KOPT-K1 (cell line): ENCODE data around the gene JUP.
A peak's percentile ranks its signal among the peaks of the same experiment; 100 is the strongest.

Experiments used
- H3K27ac ChIP-seq: fragments of 200-600 bp; sonication (generic); 2 replicates; pipeline ENCODE4 v1.5.1; 2016; ENCODE audit warnings: antibody characterized with exemption, mild to moderate bottlenecking, low read depth, low read length; ENCODE audit not compliant: poor library complexity, severe bottlenecking
- H3K36me3 ChIP-seq: fragments of 200-600 bp; sonication (generic); 2 replicates; pipeline ENCODE4 v1.5.1; 2017; ENCODE audit warnings: antibody characterized with exemption, mild to moderate bottlenecking, low read length, moderate library complexity; ENCODE audit not compliant: insufficient read depth
- H3K9me3 ChIP-seq: fragments of 200-600 bp; sonication (generic); 2 replicates; pipeline ENCODE4 v1.5.1; 2017; ENCODE audit warnings: antibody characterized with exemption, low read length, mild to moderate bottlenecking; ENCODE audit not compliant: insufficient read depth, poor library complexity, severe bottlenecking

Gene JUP

GRCh38 chr17:41734139-41734948 lies 52.2 kb downstream of the JUP start, which contains the start of gene HAP1:
Gene HAP1 (minus strand): TSS chr17:41734643. CDS start chr17:41734634, 9 bp downstream.
- Histone ChIP-seq H3K36me3 (no peaks in the 10 kb centered on the region), H3K27ac (no peak within 1 kb of the TSS), H3K9me3 (no peaks in the 10 kb centered on the region)

GRCh38 chr17:41733348-41734138 lies 53.0 kb downstream of the JUP start:
- Histone ChIP-seq H3K27ac (no peak overlapping the region), H3K9me3 (no peaks in the 10 kb centered on the region), H3K36me3 (no peaks in the 10 kb centered on the region)

- Histone ChIP-seq H3K27ac (no peak overlapping the region), H3K36me3 (no peaks in the 10 kb centered on the region), H3K9me3 (no peaks in the 10 kb centered on the region)
Observed at GRCh38 chr17:41731836-41732235, 54.7 kb downstream of the JUP start.

- Histone ChIP-seq H3K36me3 (no peaks in the 10 kb centered on the region), H3K27ac (no peak overlapping the region), H3K9me3 (no peaks in the 10 kb centered on the region)
Observed at GRCh38 chr17:41730479-41730878, 56.0 kb downstream of the JUP start.

GRCh38 chr17:41728056-41728455 lies 58.5 kb downstream of the JUP start:
- Histone ChIP-seq H3K9me3 (no peaks in the 10 kb centered on the region), H3K27ac (no peak overlapping the region), H3K36me3 (no peaks in the 10 kb centered on the region)

GRCh38 chr17:41725134-41725533 lies 61.4 kb downstream of the JUP start:
- Histone ChIP-seq H3K9me3 (no peaks in the 10 kb centered on the region), H3K27ac (no peak overlapping the region), H3K36me3 (no peaks in the 10 kb centered on the region)

- no peaks in the 10 kb centered on the region for H3K9me3 ChIP-seq
- no peak overlapping the region for H3K27ac ChIP-seq
- no peaks in the 10 kb centered on the region for H3K36me3 ChIP-seq
Observed at GRCh38 chr17:41724476-41725050, 61.9 kb downstream of the JUP start.

GRCh38 chr17:41723801-41724475 lies 62.6 kb downstream of the JUP start:
- Histone ChIP-seq H3K27ac (no peak overlapping the region), H3K9me3 (no peaks in the 10 kb centered on the region)

GRCh38 chr17:41722231-41722630 lies 64.3 kb downstream of the JUP start:
- no peaks in the 10 kb centered on the region for H3K9me3 ChIP-seq
- no peaks in the 10 kb centered on the region for H3K36me3 ChIP-seq

More at GRCh38 chr17:41723801-41724475, 62.6 kb downstream of the JUP start:
- H3K36me3 ChIP-seq: no peaks in the 10 kb centered on the region

GRCh38 chr17:41718287-41718645 lies 68.2 kb downstream of the JUP start:
- Histone ChIP-seq H3K9me3 (no peaks in the 10 kb centered on the region), H3K27ac (peak overlapping the region; percentile 61), H3K36me3 (no peaks in the 10 kb centered on the region)

More at GRCh38 chr17:41722231-41722630, 64.3 kb downstream of the JUP start:
- no peak overlapping the region for H3K27ac ChIP-seq

- H3K36me3 ChIP-seq: no peaks in the 10 kb centered on the region
- H3K27ac ChIP-seq: peak overlapping the region; percentile 61
- H3K9me3 ChIP-seq: no peaks in the 10 kb centered on the region
Observed at GRCh38 chr17:41717408-41718286, 68.9 kb downstream of the JUP start.

GRCh38 chr17:41711669-41712400 lies 74.7 kb downstream of the JUP start, which contains the start of gene GAST:
Gene GAST (plus strand): TSS chr17:41712331. CDS start chr17:41715437, 3,106 bp downstream.
- Histone ChIP-seq H3K36me3 (no peaks in the 10 kb centered on the region), H3K9me3 (no peaks in the 10 kb centered on the region), H3K27ac (no peak within 1 kb of the TSS)

- H3K27ac ChIP-seq: no peak overlapping the region
- H3K9me3 ChIP-seq: no peaks in the 10 kb centered on the region
- no peaks in the 10 kb centered on the region for H3K36me3 ChIP-seq
Observed at GRCh38 chr17:41710472-41711090, 75.9 kb downstream of the JUP start.
